ENCODE results near the gene RNF130.

The RNF130 gene

GRCh38 chr5:180102636-180103035 is 31.1 kb upstream of the RNF130 start:
- Histone ChIP-seq H3K36me3 (replicated peaks; ENCODE audit: low read depth, low read length) (no peaks in the 10 kb centered on the region), H3K4me2 (ENCODE audit: low read length) (no peak overlapping the region), H3K4me3 (ENCODE audit: low read length) (no peak overlapping the region), H3K9me3 (ENCODE audit: insufficient read depth, low read length) (peaks cover 10% of the 10 kb centered on the region), H4K20me1 (ENCODE audit: insufficient read depth, low read length) (no peaks in the 10 kb centered on the region), H3K27me3 (ENCODE audit: low read depth, low read length) (no peaks in the 10 kb centered on the region), H3K79me2 (ENCODE audit: low read length) (no peaks in the 10 kb centered on the region), H3K27ac (ENCODE audit: low read length) (no peak overlapping the region), H2AFZ (ENCODE audit: low read depth, low read length) (no peak overlapping the region), H3K4me1 (ENCODE audit: low read length) (no peaks in the 10 kb centered on the region), H3K9ac (ENCODE audit: low read length) (no peak overlapping the region)
- TF ChIP-seq EZH2phosphoT487 (IDR thresholded peaks at IDR 0.05; ENCODE audit: low read depth) (no peak), CTCF (IDR thresholded peaks at IDR 0.05; ENCODE audit: low read depth, low read length) (no peak)

DNA sequence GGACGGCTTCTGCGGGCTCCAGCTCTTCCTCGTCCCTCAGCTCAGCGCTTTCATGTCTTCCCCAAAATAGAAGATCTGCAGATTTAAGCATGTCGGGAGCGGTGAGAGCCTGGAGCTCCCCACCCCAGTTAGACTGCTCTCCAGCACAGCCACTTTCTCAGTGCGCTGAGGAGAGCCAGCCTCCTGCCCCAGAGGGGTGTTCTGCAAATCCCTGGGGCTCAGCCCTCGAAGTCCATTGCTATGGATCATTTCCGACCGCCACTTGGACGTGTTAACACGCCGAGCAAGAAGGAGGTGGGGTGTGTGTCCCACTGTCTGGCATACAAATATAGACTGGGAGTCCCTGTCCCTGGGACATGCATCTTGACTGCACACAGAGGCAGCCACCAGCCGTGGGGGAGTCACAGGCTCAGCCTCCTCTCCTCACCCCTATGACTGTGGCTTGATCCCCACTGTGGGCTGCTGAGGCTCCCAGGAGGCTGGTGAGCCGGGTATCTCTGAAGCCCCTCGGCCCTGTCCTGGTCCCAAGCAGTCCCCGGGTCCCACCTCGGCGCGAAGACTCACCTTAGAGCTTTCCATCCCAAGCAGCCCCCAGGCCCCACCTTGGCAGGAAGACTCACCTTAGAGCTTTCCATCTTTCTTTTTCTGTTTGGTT is 30.0 kb upstream of the RNF130 start:
- H3K27ac ChIP-seq (ENCODE audit: low read length) = no peak overlapping the region
- H3K4me2 ChIP-seq (ENCODE audit: low read length) = no peak overlapping the region
- H3K9me3 ChIP-seq (ENCODE audit: insufficient read depth, low read length) = peaks cover 3% of the 10 kb centered on the region; the same call in 1 of the 2 replicates
- no peaks in the 10 kb centered on the region for H3K36me3 ChIP-seq (replicated peaks; ENCODE audit: low read depth, low read length)
- TF ChIP-seq EZH2phosphoT487 (IDR thresholded peaks at IDR 0.05; ENCODE audit: low read depth) = no peak
- TF ChIP-seq CTCF (IDR thresholded peaks at IDR 0.05; ENCODE audit: low read depth, low read length) = no peak
- no peak overlapping the region for H3K4me3 ChIP-seq (ENCODE audit: low read length)
- H2AFZ ChIP-seq (ENCODE audit: low read depth, low read length) = no peak overlapping the region
- no peak overlapping the region for H3K9ac ChIP-seq (ENCODE audit: low read length)
- H3K79me2 ChIP-seq (ENCODE audit: low read length) = no peaks in the 10 kb centered on the region
- no peaks in the 10 kb centered on the region for H3K27me3 ChIP-seq (ENCODE audit: low read depth, low read length)
- no peaks in the 10 kb centered on the region for H3K4me1 ChIP-seq (ENCODE audit: low read length)
- no peaks in the 10 kb centered on the region for H4K20me1 ChIP-seq (ENCODE audit: insufficient read depth, low read length)

DNA sequence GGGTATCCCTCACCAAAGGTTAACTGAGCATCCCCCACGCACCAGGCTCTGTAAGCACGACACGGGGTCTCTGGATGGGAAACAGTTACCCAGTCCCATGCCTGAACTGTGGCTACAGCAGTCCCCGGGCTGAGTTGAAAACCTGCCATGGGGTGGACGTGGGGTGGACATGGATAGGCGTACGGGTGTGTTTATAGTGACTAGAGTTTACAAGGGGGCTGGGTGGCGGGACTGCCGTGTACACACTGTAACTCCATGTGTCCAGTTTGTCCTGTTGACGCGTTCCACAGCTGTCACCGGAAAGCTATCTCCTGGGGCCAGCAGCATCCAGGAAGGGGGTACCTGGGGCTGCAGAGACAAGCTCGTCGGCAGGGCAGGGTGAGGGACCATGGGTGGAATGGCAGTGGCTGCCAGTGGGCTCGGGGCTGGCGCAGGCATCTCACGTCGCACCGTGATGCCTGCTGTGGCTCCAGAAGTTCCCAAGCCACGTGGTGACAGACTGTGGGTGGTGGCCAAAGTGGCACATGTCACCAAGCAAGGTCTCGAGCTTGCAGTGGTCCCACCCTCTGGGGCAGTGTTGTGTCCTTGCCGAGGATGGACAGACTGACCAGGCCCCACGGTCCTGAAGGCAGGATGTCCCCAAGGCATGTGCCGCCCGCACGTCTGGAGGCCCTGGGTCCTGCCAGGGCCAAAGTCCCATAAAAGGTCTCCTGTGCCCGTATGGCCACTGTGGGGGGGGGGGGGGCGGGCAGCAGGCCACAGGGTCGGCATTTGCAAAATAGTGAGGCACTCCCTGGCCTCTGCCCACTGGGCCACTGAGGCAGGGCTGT is 29.3 kb upstream of the RNF130 start:
- Histone ChIP-seq H3K27ac (ENCODE audit: low read length) (no peak overlapping the region), H3K4me2 (ENCODE audit: low read length) (no peak overlapping the region)

More for the DNA sequence above, 29.3 kb upstream of the RNF130 start:
- Histone ChIP-seq H3K27me3 (ENCODE audit: low read depth, low read length) (no peaks in the 10 kb centered on the region), H3K79me2 (ENCODE audit: low read length) (no peaks in the 10 kb centered on the region), H3K36me3 (replicated peaks; ENCODE audit: low read depth, low read length) (no peaks in the 10 kb centered on the region), H3K9me3 (ENCODE audit: insufficient read depth, low read length) (no peaks in the 10 kb centered on the region), H4K20me1 (ENCODE audit: insufficient read depth, low read length) (no peaks in the 10 kb centered on the region), H2AFZ (ENCODE audit: low read depth, low read length) (no peak overlapping the region), H3K9ac (ENCODE audit: low read length) (no peak overlapping the region), H3K4me3 (ENCODE audit: low read length) (no peak overlapping the region), H3K4me1 (ENCODE audit: low read length) (no peaks in the 10 kb centered on the region)
- TF ChIP-seq CTCF (IDR thresholded peaks at IDR 0.05; ENCODE audit: low read depth, low read length) (no peak), EZH2phosphoT487 (IDR thresholded peaks at IDR 0.05; ENCODE audit: low read depth) (no peak)
